ENCODE data around the gene ACACA.
"Not testable (repeated sequence)": the region's sequence is repeated elsewhere in the genome, so short reads cannot be mapped to it uniquely, and the experiment has no call there.

Gene ACACA

DNA sequence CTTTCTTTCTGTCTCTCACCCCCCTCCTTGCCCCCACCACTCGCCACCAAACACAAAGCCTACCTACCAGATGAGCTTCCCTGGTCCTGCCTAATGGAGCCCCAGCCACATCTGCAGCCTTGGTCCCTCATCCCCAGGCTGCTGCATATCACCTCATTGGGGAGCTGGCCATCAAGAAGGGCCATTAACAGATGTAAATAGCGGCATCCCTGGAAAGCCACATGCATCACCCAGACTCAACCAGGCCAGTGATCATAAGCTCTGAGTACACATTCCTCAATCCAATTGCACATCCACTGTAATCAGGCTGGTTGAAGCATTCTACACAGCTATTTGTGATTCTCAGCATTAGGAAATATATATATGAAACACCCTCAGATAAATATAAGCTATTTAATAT, 242.6 kb downstream of the ACACA start:
- DNase-seq = no peak

DNA sequence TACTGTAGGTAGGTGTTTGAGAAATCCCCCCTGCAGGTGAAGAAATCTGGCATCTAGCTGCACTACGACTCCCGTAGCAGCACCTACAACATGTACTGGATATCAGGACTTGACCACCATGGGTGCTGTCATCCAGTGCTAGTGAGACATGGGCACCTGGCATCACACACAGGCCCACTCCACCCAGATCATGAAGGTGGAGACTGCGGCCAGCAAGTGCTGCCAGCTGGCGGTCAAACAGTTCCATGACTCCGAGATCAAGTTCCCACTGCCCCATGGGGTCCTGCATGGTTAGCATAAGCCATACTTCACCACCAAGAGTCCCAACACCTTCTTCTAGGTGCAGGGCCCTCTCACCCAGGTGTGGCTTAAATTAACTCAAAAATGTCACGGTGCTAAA, 243.8 kb downstream of the ACACA start:
- no peak for DNase-seq

DNA sequence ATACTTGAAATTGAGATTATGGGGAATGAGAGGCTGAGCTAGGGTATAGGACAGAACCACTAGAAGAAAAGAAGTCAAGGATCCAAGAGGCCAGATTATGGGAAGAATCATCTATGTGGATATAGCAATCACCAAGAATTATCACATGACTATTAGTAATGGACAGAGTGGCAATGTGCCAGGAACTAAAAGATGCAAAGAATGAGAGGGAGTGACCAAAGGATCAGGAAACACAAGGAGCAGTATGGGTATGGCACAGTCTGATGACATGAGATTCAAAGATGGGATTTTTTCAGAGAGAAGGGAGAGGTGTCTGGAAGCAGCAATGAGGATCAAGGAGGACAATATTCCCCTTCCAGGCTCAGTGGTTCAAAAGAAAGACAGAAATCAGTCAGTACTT, 245.7 kb downstream of the ACACA start:
- no peak for DNase-seq

DNA sequence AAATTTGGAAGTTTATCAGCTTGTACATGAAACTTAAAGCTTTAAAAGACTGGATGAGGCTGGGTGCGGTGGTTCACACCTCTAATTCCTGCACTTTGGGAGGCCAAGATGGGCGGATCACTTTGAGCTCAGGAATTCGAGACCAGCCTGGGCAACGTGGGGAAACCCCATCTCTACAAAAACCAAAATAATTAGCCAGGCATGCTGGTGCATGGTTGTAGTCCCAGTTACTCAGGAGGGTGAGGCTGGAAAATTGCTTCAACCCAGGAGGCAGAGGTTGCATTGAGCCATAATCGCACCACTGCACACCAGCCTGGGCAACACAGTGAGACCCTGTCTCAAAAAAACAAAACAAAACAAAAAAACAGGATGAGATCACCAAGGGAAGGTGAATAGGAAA, 248.3 kb downstream of the ACACA start:
- no peak for DNase-seq

- DNase-seq = no peak
These were observed 258.5 kb downstream of the ACACA start for GRCh38 chr17:37148156-37148555.

DNA sequence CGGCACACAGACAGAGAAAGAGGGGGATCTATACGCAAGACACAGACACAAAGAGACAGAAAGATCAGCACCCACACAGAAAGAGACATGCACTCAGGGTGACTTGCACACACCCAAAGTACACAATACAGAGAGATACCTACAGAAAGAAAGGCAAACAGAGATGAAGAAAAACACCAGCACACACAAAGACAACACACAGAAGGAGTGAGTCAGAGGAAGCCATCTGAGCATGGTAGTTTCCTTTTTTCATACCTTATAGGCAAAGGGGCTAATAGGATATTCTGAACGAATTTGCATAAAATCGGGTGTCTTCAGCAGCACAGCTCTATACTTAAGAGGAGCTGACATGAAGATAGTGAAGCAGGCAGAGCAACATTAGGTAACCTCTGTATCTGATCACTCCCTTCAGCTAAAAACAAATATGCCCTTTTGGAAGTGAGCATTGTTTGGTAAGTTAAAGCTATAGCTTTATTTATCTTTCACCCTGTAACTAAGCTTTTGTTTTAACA, 259.3 kb downstream of the ACACA start:
- no peak for DNase-seq

- no peak for DNase-seq
These were observed 260.3 kb downstream of the ACACA start for GRCh38 chr17:37146086-37147064.

GRCh38 chr17:37144075-37144701, 262.4 kb downstream of the ACACA start:
- no peak for DNase-seq

DNA sequence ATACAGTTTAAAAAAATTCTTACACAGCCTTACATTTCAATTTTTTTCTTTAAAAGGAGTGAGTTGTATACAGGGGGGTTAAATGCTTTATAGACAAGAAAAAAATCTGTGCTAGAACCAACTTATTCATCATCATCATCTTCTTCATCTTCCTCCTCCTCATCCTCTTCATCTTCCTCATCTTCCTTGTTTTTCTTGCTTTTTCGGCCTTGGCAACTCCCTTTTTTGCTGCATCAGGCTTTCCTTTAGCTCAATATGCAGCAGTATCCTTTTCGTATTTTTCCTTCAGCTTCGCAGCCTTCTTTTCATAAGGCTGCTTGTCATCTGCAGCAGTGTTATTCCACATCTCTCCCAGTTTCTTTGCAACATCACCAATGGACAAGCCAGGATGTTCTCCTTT, 263.1 kb downstream of the ACACA start:
- DNase-seq = not testable (repeated sequence)

GRCh38 chr17:37142294-37142896, 264.2 kb downstream of the ACACA start:
- DNase-seq = no peak

GRCh38 chr17:37138571-37139120, 268.0 kb downstream of the ACACA start:
- DNase-seq = no peak

DNA sequence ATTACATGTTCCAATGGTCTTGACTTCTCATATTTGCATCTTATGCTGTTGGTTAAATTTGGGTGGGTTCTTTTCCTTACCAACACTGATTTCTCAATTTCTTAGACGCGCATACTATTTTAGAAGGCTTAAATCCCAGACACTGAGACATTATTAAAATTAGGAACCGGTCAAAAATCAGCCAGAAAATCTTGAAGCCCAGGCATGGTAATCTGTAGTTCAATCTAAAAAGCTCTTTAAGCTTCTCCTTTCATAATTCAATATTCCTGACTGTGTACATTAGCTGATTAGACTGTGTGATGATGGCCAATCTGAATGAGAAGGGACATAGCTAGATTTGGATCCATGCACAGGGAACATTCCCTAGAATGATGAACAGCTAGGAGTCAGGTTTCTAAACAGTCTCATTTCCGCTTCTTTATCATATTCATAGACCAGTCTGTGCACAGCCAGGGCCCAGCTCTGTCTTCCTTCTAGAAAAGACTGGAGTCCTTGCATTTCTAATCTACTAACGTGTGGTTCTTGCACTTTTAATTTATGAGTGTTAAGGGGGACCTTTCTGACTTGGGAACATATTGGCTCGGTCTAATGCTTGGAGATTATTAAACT, 268.6 kb downstream of the ACACA start:
- DNase-seq = no peak

DNA sequence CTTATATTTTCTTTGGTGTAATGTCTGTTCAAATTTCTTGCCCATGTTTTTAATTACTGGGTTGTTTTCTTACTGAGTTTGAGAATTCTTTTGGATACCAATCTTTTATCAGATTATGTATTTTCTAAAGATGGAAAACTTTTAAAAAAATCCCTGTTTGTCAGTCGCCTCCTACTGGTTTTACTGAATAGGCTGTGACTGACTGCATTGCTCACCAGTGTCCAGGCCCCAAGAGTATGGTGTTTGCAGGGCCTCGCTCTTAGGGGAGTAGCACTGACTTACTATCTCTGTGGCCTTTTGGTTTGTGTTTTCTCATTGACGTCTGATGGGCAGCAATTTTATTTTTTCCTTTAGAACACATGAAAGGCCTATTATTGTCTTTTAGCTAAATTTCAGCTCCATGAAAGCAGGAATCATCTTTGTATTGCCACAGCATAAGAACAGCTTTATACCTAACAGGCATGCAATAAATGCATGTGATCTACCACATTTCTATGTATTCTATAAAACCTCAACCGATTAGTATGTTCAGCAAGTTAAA, 269.5 kb downstream of the ACACA start:
- DNase-seq = no peak

GRCh38 chr17:37135576-37135975, 271.1 kb downstream of the ACACA start:
- no peak for DNase-seq

- DNase-seq = no peak
These were observed 272.6 kb downstream of the ACACA start for GRCh38 chr17:37134050-37134449.

DNA sequence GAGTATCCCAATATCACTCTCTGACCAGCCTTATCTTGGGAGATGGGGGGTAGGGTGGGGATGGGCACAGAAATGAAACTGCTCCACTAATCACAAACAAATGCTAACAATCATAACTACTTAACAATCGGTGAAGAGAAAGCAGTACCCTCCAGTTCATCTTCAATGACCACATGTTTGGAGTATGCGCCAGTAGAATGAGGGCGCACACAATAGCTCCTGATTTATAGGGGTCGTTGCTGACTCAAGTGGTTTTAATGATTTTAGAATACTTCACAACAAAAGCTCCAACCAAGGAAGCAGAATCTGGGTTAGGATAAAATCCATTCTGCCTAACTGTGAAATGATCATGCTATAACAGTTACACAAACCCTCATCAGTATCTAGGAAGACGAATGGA, 273.5 kb downstream of the ACACA start:
- no peak for DNase-seq

DNA sequence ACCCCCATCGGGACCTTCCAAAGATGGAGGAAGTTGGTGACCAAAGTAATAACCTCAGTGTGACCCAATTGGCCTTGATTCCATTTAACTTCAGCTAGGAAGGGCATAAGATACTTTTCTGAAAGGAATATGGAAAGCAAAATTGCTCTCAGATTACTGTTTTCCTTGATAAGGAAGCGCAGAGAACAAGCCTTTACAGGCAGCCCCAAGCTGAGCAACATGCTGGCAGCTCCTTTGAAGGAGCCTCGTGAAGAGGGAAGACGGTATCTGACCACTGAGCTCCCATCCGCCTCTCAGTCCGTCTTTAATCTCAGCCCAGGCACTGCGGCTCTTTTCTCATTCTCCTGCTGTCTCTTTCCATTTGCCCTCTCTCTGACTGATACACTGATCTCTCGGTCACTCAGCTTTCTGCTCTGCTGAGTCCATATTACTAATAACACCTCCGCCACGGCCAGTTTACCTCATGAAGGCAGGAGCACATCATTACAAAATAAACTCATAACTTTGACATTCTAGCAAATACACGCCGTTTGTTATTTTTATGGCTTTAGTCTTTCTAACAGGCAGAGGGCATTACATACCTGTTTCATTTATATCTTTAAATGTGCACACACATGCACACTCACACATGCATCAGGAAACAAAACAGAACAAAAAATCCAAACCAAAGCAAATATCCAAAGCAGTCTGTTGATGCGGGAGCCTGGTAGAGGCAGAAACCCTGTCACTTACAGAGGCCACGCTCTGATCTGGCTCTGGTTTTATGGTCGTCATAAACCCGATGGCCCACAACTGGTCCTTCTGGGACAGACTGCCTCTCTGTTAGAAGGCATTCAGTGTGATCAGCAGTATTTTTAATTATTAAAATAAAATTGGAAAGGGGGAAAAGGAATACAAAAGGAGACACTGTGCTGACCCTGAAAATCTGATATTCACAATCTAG, 274.7 kb downstream of the ACACA start:
- no peak for DNase-seq

GRCh38 chr17:37130984-37131446, 275.6 kb downstream of the ACACA start:
- no peak for DNase-seq

DNA sequence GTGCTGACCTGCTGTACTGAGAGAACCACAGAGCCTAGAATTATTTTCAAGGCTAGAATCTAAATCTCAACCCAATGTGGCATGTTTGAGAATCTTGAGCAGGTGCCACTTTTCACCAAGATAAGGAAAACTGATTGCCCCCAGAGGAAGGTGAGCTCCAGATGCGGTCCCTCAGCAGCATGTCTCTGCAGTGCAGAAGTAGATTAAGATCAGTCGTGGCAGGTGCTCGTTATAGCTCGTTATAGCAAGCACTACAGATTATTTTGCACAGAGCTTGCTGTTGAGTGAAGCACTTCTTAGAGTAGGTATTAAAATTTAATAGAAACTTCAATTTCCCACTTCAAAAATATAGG, 281.8 kb downstream of the ACACA start:
- no peak for DNase-seq

- DNase-seq = no peak
These were observed 282.5 kb downstream of the ACACA start for GRCh38 chr17:37123941-37124820.
